Measurements from ENCODE around the gene ERBB2. TPM values are rescaled to one million over a fixed set of nuclear protein-coding genes. Genes with fewer than 3 reads are reported as not detected.

ERBB2 gene
- total RNA-seq, 1 donor from 2014 or later: 75.2 TPM

- H4K20me1 ChIP-seq (ENCODE audit: low read depth): peaks cover 39% of the 10 kb centered on the region
- peaks cover 27% of the 10 kb centered on the region for H3F3A ChIP-seq (ENCODE audit: low read depth)
- no peak overlapping the region for H3K9ac ChIP-seq
- peaks cover 32% of the 10 kb centered on the region for H3K4me1 ChIP-seq
- H3K27me3 ChIP-seq: peaks cover 65% of the 10 kb centered on the region
- peak overlapping the region; percentile 57 for H3K4me3 Mint-ChIP-seq
- DNase-seq (ENCODE audit: low spot score): no peak
- H2AFZ ChIP-seq (replicated peaks): no peak overlapping the region
- no peaks in the 10 kb centered on the region for H3K9me3 ChIP-seq (ENCODE audit: low read depth)
- no peak overlapping the region for H3K4me3 ChIP-seq
- H3K27ac ChIP-seq: no peak overlapping the region
- peaks cover 2% of the 10 kb centered on the region for H3K36me3 Mint-ChIP-seq
- H3K27ac Mint-ChIP-seq: no peak overlapping the region
- no peaks in the 10 kb centered on the region for H3K79me2 ChIP-seq (ENCODE audit: low read depth)
- no peak overlapping the region for H3K4me2 ChIP-seq
- H3K9me3 Mint-ChIP-seq: no peaks in the 10 kb centered on the region
- peaks cover 19% of the 10 kb centered on the region for H3K27me3 Mint-ChIP-seq (ENCODE audit: insufficient read depth, low read depth)
- no peaks in the 10 kb centered on the region for H3K36me3 ChIP-seq
- H3K4me1 Mint-ChIP-seq: peaks cover 17% of the 10 kb centered on the region
- no peak for TF ChIP-seq CTCF (IDR thresholded peaks at IDR 0.05)
- no peak for TF ChIP-seq EZH2phosphoT487 (IDR thresholded peaks at IDR 0.05)
Measured at GRCh38 chr17:39666231-39666600, 33.6 kb upstream of the ERBB2 start.

GRCh38 chr17:39666601-39667261 lies 33.1 kb upstream of the ERBB2 start:
- Histone ChIP-seq H3K79me2 (ENCODE audit: low read depth) (no peaks in the 10 kb centered on the region), H3K27ac (no peak overlapping the region), H4K20me1 (ENCODE audit: low read depth) (peaks cover 35% of the 10 kb centered on the region), H3K27me3 (peaks cover 68% of the 10 kb centered on the region), H3K9ac (no peak overlapping the region), H2AFZ (replicated peaks) (no peak overlapping the region), H3K36me3 (no peaks in the 10 kb centered on the region), H3K4me3 (no peak overlapping the region), H3K4me2 (no peak overlapping the region), H3F3A (ENCODE audit: low read depth) (peaks cover 27% of the 10 kb centered on the region), H3K9me3 (ENCODE audit: low read depth) (no peaks in the 10 kb centered on the region), H3K4me1 (peaks cover 32% of the 10 kb centered on the region)
- Mint-ChIP-seq H3K4me3 (peak overlapping the region; percentile 59), H3K27me3 (ENCODE audit: insufficient read depth, low read depth) (peaks cover 19% of the 10 kb centered on the region), H3K4me1 (peaks cover 13% of the 10 kb centered on the region), H3K36me3 (peaks cover 2% of the 10 kb centered on the region), H3K27ac (no peak overlapping the region), H3K9me3 (no peaks in the 10 kb centered on the region)
- no peak for TF ChIP-seq CTCF (IDR thresholded peaks at IDR 0.05)
- peak; percentile 18 for TF ChIP-seq EZH2 (IDR thresholded peaks at IDR 0.05)
- TF ChIP-seq EZH2phosphoT487 (IDR thresholded peaks at IDR 0.05): no peak
- DNase-seq (ENCODE audit: low spot score): no peak

- Mint-ChIP-seq H3K27me3 (ENCODE audit: insufficient read depth, low read depth) (peaks cover 22% of the 10 kb centered on the region), H3K27ac (no peak overlapping the region), H3K4me3 (peak overlapping the region; percentile 59), H3K36me3 (peaks cover 2% of the 10 kb centered on the region), H3K4me1 (peaks cover 13% of the 10 kb centered on the region), H3K9me3 (no peaks in the 10 kb centered on the region)
- peak; percentile 52 for DNase-seq (ENCODE audit: low spot score)
- Histone ChIP-seq H3K9me3 (ENCODE audit: low read depth) (no peaks in the 10 kb centered on the region), H3K79me2 (ENCODE audit: low read depth) (no peaks in the 10 kb centered on the region), H3K4me3 (peak overlapping the region; percentile 53), H3K4me2 (peak overlapping the region; percentile 96), H3K36me3 (no peaks in the 10 kb centered on the region), H3K4me1 (peaks cover 32% of the 10 kb centered on the region), H3K27ac (no peak overlapping the region), H4K20me1 (ENCODE audit: low read depth) (peaks cover 35% of the 10 kb centered on the region), H3K27me3 (peaks cover 68% of the 10 kb centered on the region), H2AFZ (replicated peaks) (peak overlapping the region; percentile 83), H3F3A (ENCODE audit: low read depth) (peaks cover 27% of the 10 kb centered on the region), H3K9ac (no peak overlapping the region)
- TF ChIP-seq EZH2 (IDR thresholded peaks at IDR 0.05) (peak; percentile 85), CTCF (IDR thresholded peaks at IDR 0.05) (no peak), EZH2phosphoT487 (IDR thresholded peaks at IDR 0.05) (peak; percentile 79)
Measured at GRCh38 chr17:39667262-39667944, 32.5 kb upstream of the ERBB2 start.

Measured in neural progenitor cell (in vitro differentiated cells).